NCI-H774 (cell line): ENCODE data around the gene TOP3B.

Experiments used
- DNase-seq: peaks from one replicate; lab custom pipeline; 2025; lab: John Stamatoyannopoulos, UW

The TOP3B gene

GRCh38 chr22:21982338-21982965 is at the start of gene TOP3B:
TSS of gene TOP3B (minus strand) at chr22:21982787. CDS start at chr22:21975709, 7,078 bp downstream.
- peak; percentile 68 for DNase-seq

GRCh38 chr22:22031183-22031945 is 48.8 kb upstream of the TOP3B start:
- DNase-seq: no peak

- DNase-seq: no peak
Measured at GRCh38 chr22:22030493-22031182, 48.1 kb upstream of the TOP3B start.

- no peak for DNase-seq
Measured at GRCh38 chr22:22027955-22028354, 45.4 kb upstream of the TOP3B start.

GRCh38 chr22:22026157-22026831 is 43.7 kb upstream of the TOP3B start:
- DNase-seq: no peak

- DNase-seq: no peak
Measured at GRCh38 chr22:22025320-22026156, 43.0 kb upstream of the TOP3B start.

GRCh38 chr22:22024440-22024839 is 41.9 kb upstream of the TOP3B start:
- no peak for DNase-seq

GRCh38 chr22:22023581-22024137 is 41.1 kb upstream of the TOP3B start:
- DNase-seq: no peak

GRCh38 chr22:22022947-22023534 is 40.5 kb upstream of the TOP3B start:
- no peak for DNase-seq

- no peak for DNase-seq
Measured at GRCh38 chr22:22022255-22022840, 39.8 kb upstream of the TOP3B start.

- no peak for DNase-seq
Measured at GRCh38 chr22:22021162-22021750, 38.7 kb upstream of the TOP3B start.

- DNase-seq: no peak
Measured at GRCh38 chr22:22020425-22020852, 37.9 kb upstream of the TOP3B start.

GRCh38 chr22:22019659-22020424 is 37.3 kb upstream of the TOP3B start:
- no peak for DNase-seq

GRCh38 chr22:22018825-22019658 is 36.5 kb upstream of the TOP3B start:
- no peak for DNase-seq

GRCh38 chr22:22015631-22016030 is 33.0 kb upstream of the TOP3B start:
- DNase-seq: no peak

GRCh38 chr22:22014285-22014659 is 31.7 kb upstream of the TOP3B start:
- no peak for DNase-seq

- DNase-seq: no peak
Measured at GRCh38 chr22:22013559-22014284, 31.1 kb upstream of the TOP3B start.

- DNase-seq: no peak
Measured at GRCh38 chr22:22011964-22012363, 29.4 kb upstream of the TOP3B start.
